HG02870 (cell line): ENCODE results near the gene LYZ.

Experiments
- ATAC-seq: cut with Tn5 transposase; IDR thresholded peaks from one replicate; pipeline ENCODE4 v1.9.1; 2021; ENCODE audit warnings: mild to moderate bottlenecking, moderate library complexity; ENCODE audit not compliant: unreplicated experiment

LYZ gene

GRCh38 chr12:69383074-69383473 is 34.9 kb downstream of the LYZ start:
- no peak for ATAC-seq

GRCh38 chr12:69385038-69385437 is 36.9 kb downstream of the LYZ start:
- no peak for ATAC-seq

- no peak for ATAC-seq
Observed at GRCh38 chr12:69386921-69387320, 38.7 kb downstream of the LYZ start.

GRCh38 chr12:69388371-69388770 is 40.2 kb downstream of the LYZ start:
- ATAC-seq = no peak

- no peak for ATAC-seq
Observed at GRCh38 chr12:69389831-69390230, 41.6 kb downstream of the LYZ start.

- peak; percentile 94 for ATAC-seq
Observed at GRCh38 chr12:69392179-69392928, 44.2 kb downstream of the LYZ start.

- ATAC-seq = no peak
Observed at GRCh38 chr12:69396041-69396440, 47.9 kb downstream of the LYZ start.

GRCh38 chr12:69396963-69397362 is 48.8 kb downstream of the LYZ start:
- no peak for ATAC-seq

- ATAC-seq = no peak
Observed at GRCh38 chr12:69397978-69398377, 49.8 kb downstream of the LYZ start.

GRCh38 chr12:69401940-69402339 is 53.8 kb downstream of the LYZ start:
- ATAC-seq = no peak
